HG03378 (cell line): Measurements from ENCODE around the gene GPC5.

Experiments
- ATAC-seq: cut with Tn5 transposase; IDR thresholded peaks from one replicate; pipeline ENCODE4 v1.9.1; 2021; ENCODE audit warnings: mild to moderate bottlenecking, moderate library complexity; ENCODE audit not compliant: unreplicated experiment

The GPC5 gene

GRCh38 chr13:91450913-91451312 is 52.5 kb downstream of the GPC5 start:
- ATAC-seq: no peak

GRCh38 chr13:91454666-91455065 is 56.2 kb downstream of the GPC5 start:
- no peak for ATAC-seq

GRCh38 chr13:91456837-91457236 is 58.4 kb downstream of the GPC5 start:
- ATAC-seq: no peak

- no peak for ATAC-seq
Observed at GRCh38 chr13:91459485-91459884, 61.1 kb downstream of the GPC5 start.

- ATAC-seq: no peak
Observed at GRCh38 chr13:91464336-91464735, 65.9 kb downstream of the GPC5 start.

- ATAC-seq: no peak
Observed at GRCh38 chr13:91467236-91467635, 68.8 kb downstream of the GPC5 start.

GRCh38 chr13:91468301-91468700 is 69.9 kb downstream of the GPC5 start:
- no peak for ATAC-seq

GRCh38 chr13:91470084-91470621 is 71.7 kb downstream of the GPC5 start:
- ATAC-seq: no peak

- no peak for ATAC-seq
Observed at GRCh38 chr13:91470681-91471080, 72.3 kb downstream of the GPC5 start.

- no peak for ATAC-seq
Observed at GRCh38 chr13:91482427-91482826, 84.0 kb downstream of the GPC5 start.

- no peak for ATAC-seq
Observed at GRCh38 chr13:91491980-91492379, 93.6 kb downstream of the GPC5 start.

- ATAC-seq: no peak
Observed at GRCh38 chr13:91493442-91493841, 95.0 kb downstream of the GPC5 start.

GRCh38 chr13:91498298-91498697 is 99.9 kb downstream of the GPC5 start:
- ATAC-seq: no peak

- no peak for ATAC-seq
Observed at GRCh38 chr13:91504216-91504615, 105.8 kb downstream of the GPC5 start.

- no peak for ATAC-seq
Observed at GRCh38 chr13:91506759-91507158, 108.3 kb downstream of the GPC5 start.

- ATAC-seq: no peak
Observed at GRCh38 chr13:91510058-91510457, 111.6 kb downstream of the GPC5 start.

GRCh38 chr13:91513790-91514189 is 115.4 kb downstream of the GPC5 start:
- no peak for ATAC-seq

GRCh38 chr13:91516799-91517198 is 118.4 kb downstream of the GPC5 start:
- ATAC-seq: no peak

- ATAC-seq: no peak
Observed at GRCh38 chr13:91520952-91521351, 122.5 kb downstream of the GPC5 start.

GRCh38 chr13:91523116-91523515 is 124.7 kb downstream of the GPC5 start:
- ATAC-seq: no peak

GRCh38 chr13:91526543-91527033 is 128.2 kb downstream of the GPC5 start:
- no peak for ATAC-seq

- no peak for ATAC-seq
Observed at GRCh38 chr13:91529739-91530482, 131.5 kb downstream of the GPC5 start.

GRCh38 chr13:91531646-91532045 is 133.2 kb downstream of the GPC5 start:
- no peak for ATAC-seq
